Measurements from ENCODE around the gene BMP3.
A peak's percentile ranks its signal among the peaks of the same experiment; 100 is the strongest.

Gene BMP3

GRCh38 chr4:81030061-81030980, at the start of gene BMP3:
TSS of gene BMP3 (plus strand) at chr4:81030708. CDS start at chr4:81031285, 577 bp downstream.
- Histone ChIP-seq H3K27me3 (ENCODE audit: insufficient read depth, poor library complexity, severe bottlenecking) (peaks cover 55% of the 10 kb centered on the region), H3K4me3 (ENCODE audit: severe bottlenecking) (peak within 1 kb of the TSS; percentile 12), H3K9me3 (ENCODE audit: severe bottlenecking) (no peaks in the 10 kb centered on the region), H3K27ac (ENCODE audit: poor library complexity, severe bottlenecking) (no peak within 1 kb of the TSS), H3K4me1 (ENCODE audit: insufficient read depth, poor library complexity, severe bottlenecking) (no peaks in the 10 kb centered on the region), H3K36me3 (ENCODE audit: low read depth) (no peaks in the 10 kb centered on the region)
- no peak for TF ChIP-seq CTCF (IDR thresholded peaks at IDR 0.05; ENCODE audit: poor library complexity, severe bottlenecking)
- DNase-seq (ENCODE audit: low spot score) (no peak), ATAC-seq (ENCODE audit: low read depth) (peak; percentile 59)

GRCh38 chr4:80986011-80986410, 44.5 kb upstream of the BMP3 start:
- no peaks in the 10 kb centered on the region for H3K27me3 ChIP-seq (ENCODE audit: insufficient read depth, poor library complexity, severe bottlenecking)
- H3K9me3 ChIP-seq (ENCODE audit: severe bottlenecking) = no peaks in the 10 kb centered on the region
- H3K4me1 ChIP-seq (ENCODE audit: insufficient read depth, poor library complexity, severe bottlenecking) = no peaks in the 10 kb centered on the region
- H3K27ac ChIP-seq (ENCODE audit: poor library complexity, severe bottlenecking) = no peak overlapping the region
- H3K36me3 ChIP-seq (ENCODE audit: low read depth) = no peaks in the 10 kb centered on the region
- TF ChIP-seq CTCF (IDR thresholded peaks at IDR 0.05; ENCODE audit: poor library complexity, severe bottlenecking) = no peak
- no peak overlapping the region for H3K4me3 ChIP-seq (ENCODE audit: severe bottlenecking)
- ATAC-seq (ENCODE audit: low read depth) (no peak), DNase-seq (ENCODE audit: low spot score) (no peak)

- peak; percentile 83 for TF ChIP-seq CTCF (IDR thresholded peaks at IDR 0.05; ENCODE audit: poor library complexity, severe bottlenecking)
Measured at GRCh38 chr4:80989921-80990544, 40.5 kb upstream of the BMP3 start.

GRCh38 chr4:80990851-80991250, 39.7 kb upstream of the BMP3 start:
- no peaks in the 10 kb centered on the region for H3K27me3 ChIP-seq (ENCODE audit: insufficient read depth, poor library complexity, severe bottlenecking)
- H3K4me1 ChIP-seq (ENCODE audit: insufficient read depth, poor library complexity, severe bottlenecking) = no peaks in the 10 kb centered on the region
- DNase-seq (ENCODE audit: low spot score) (no peak), ATAC-seq (ENCODE audit: low read depth) (no peak)
- no peak overlapping the region for H3K4me3 ChIP-seq (ENCODE audit: severe bottlenecking)
- no peak overlapping the region for H3K27ac ChIP-seq (ENCODE audit: poor library complexity, severe bottlenecking)
- no peak for TF ChIP-seq CTCF (IDR thresholded peaks at IDR 0.05; ENCODE audit: poor library complexity, severe bottlenecking)
- H3K9me3 ChIP-seq (ENCODE audit: severe bottlenecking) = no peaks in the 10 kb centered on the region
- H3K36me3 ChIP-seq (ENCODE audit: low read depth) = no peaks in the 10 kb centered on the region

More at GRCh38 chr4:80989921-80990544, 40.5 kb upstream of the BMP3 start:
- Histone ChIP-seq H3K36me3 (ENCODE audit: low read depth) (no peaks in the 10 kb centered on the region), H3K4me1 (ENCODE audit: insufficient read depth, poor library complexity, severe bottlenecking) (no peaks in the 10 kb centered on the region), H3K27ac (ENCODE audit: poor library complexity, severe bottlenecking) (no peak overlapping the region), H3K27me3 (ENCODE audit: insufficient read depth, poor library complexity, severe bottlenecking) (no peaks in the 10 kb centered on the region), H3K9me3 (ENCODE audit: severe bottlenecking) (no peaks in the 10 kb centered on the region), H3K4me3 (ENCODE audit: severe bottlenecking) (no peak overlapping the region)
- peak; percentile 58; the same call in 2 of the 3 replicates for ATAC-seq (ENCODE audit: low read depth)
- no peak for DNase-seq (ENCODE audit: low spot score)

All from RWPE2 (cell line).